NCI-H446 (cell line): ENCODE data around the gene KRTAP10-12.

Source experiments
- DNase-seq, 2 experiments: peaks; one replicate each; lab custom pipeline; 2025; lab: John Stamatoyannopoulos, UW

Gene KRTAP10-12

GRCh38 chr21:44712203-44713028, 15.4 kb downstream of the KRTAP10-12 start:
- DNase-seq, result no peak

GRCh38 chr21:44713130-44713529, 16.2 kb downstream of the KRTAP10-12 start:
- DNase-seq, result no peak

- no peak for DNase-seq
Observed at GRCh38 chr21:44713846-44714245, 16.9 kb downstream of the KRTAP10-12 start.

- no peak for DNase-seq
Observed at GRCh38 chr21:44714905-44715304, 17.9 kb downstream of the KRTAP10-12 start.

- no peak for DNase-seq
Observed at GRCh38 chr21:44716984-44717383, 20.0 kb downstream of the KRTAP10-12 start.

GRCh38 chr21:44718093-44718492, 21.1 kb downstream of the KRTAP10-12 start:
- no peak for DNase-seq

- DNase-seq, result no peak
Observed at GRCh38 chr21:44718571-44718970, 21.6 kb downstream of the KRTAP10-12 start.

- no peak for DNase-seq
Observed at GRCh38 chr21:44720170-44720569, 23.2 kb downstream of the KRTAP10-12 start.

- no peak for DNase-seq
Observed at GRCh38 chr21:44722731-44723130, 25.8 kb downstream of the KRTAP10-12 start.

GRCh38 chr21:44723177-44724131, 26.5 kb downstream of the KRTAP10-12 start:
- no peak for DNase-seq

- no peak for DNase-seq
Observed at GRCh38 chr21:44724196-44724595, 27.2 kb downstream of the KRTAP10-12 start.

GRCh38 chr21:44724926-44725325, 28.0 kb downstream of the KRTAP10-12 start:
- DNase-seq, result no peak

- no peak for DNase-seq
Observed at GRCh38 chr21:44726826-44727225, 29.9 kb downstream of the KRTAP10-12 start.

- no peak for DNase-seq
Observed at GRCh38 chr21:44727321-44727720, 30.3 kb downstream of the KRTAP10-12 start.

GRCh38 chr21:44727757-44728156, 30.8 kb downstream of the KRTAP10-12 start:
- no peak for DNase-seq

- no peak for DNase-seq
Observed at GRCh38 chr21:44728716-44729115, 31.7 kb downstream of the KRTAP10-12 start.

- DNase-seq, result no peak
Observed at GRCh38 chr21:44729336-44730027, 32.5 kb downstream of the KRTAP10-12 start.

GRCh38 chr21:44730028-44730395, 33.0 kb downstream of the KRTAP10-12 start:
- DNase-seq, result no peak

GRCh38 chr21:44730951-44731579, 34.1 kb downstream of the KRTAP10-12 start:
- DNase-seq, result no peak

- no peak for DNase-seq
Observed at GRCh38 chr21:44732263-44732662, 35.3 kb downstream of the KRTAP10-12 start.

- DNase-seq, result no peak
Observed at GRCh38 chr21:44732956-44733355, 36.0 kb downstream of the KRTAP10-12 start.
